Left cardiac atrium (tissue), 4 donors: ENCODE results near the gene PLXNA4. TPM values are rescaled to one million over a fixed set of nuclear protein-coding genes. Genes with fewer than 3 reads are reported as not detected.
A peak's percentile ranks its signal among the peaks of the same experiment; 100 is the strongest.

ENCODE experiments used
- ATAC-seq, 2 donors: fragments of 200-7000 bp; cut with Tn5 transposase; one replicate each; pipeline ENCODE4 v1.9.1; 2020; ENCODE audit warnings: mild to moderate bottlenecking in 2 of 2, moderate library complexity in 2 of 2
- DNase-seq: peaks from one replicate; pipeline ENCODE4 v3.0.0-alpha.2; 2020
- intact Hi-C, 2 donors: fragments of 100-400 bp; cut with DNase I; formaldehyde crosslinking; loops; one replicate each; pipeline versions ENCODE4 v1.14.1 to v1.15.1; 2022 to 2023
- total RNA-seq, 2 donors: library from RNA; stranded (reverse); fragmentation: NEBNext Ultra II Directional; extraction: Animal tissue kit (Norgen Biotek cat#: 25700); gene quantifications; one replicate each; pipeline ENCODE4 v1.2.1, GENCODE V29; 2021
- donor health status: DM: no; HTN: yes; CAD: no.
- donor health status: DM: no; HTN: yes; CAD: no; lungs with severe emphysema.
- donor health status: DM: yes; HTN: yes; CAD: no.
- donor health status: Dilated cardiomyopathy.

Gene PLXNA4
- total RNA-seq, 2 donors from 2014 or later: 23.3 to 30.1 TPM

DNA sequence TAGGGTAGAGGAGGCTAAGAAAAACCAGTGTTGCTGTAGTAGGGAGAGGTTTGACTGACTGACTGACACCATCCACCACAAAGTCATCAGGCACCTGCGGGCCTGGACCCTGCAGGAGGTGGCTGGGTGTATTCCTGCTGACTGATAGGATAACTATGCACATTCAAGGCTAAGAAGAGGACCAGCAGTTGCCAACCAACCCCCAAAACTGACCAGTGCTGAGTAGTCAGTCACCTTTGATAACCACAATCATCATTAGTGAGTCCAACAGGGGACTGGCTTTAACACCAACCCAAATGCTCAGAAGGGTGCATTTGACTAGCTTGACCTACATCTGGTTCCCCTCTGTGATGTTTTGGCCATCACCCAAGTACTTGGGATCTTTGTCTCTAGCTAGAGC is 30.5 kb downstream of the PLXNA4 start:
- intact Hi-C loops: no loop called here
- DNase-seq: no peak
- no peak for ATAC-seq

DNA sequence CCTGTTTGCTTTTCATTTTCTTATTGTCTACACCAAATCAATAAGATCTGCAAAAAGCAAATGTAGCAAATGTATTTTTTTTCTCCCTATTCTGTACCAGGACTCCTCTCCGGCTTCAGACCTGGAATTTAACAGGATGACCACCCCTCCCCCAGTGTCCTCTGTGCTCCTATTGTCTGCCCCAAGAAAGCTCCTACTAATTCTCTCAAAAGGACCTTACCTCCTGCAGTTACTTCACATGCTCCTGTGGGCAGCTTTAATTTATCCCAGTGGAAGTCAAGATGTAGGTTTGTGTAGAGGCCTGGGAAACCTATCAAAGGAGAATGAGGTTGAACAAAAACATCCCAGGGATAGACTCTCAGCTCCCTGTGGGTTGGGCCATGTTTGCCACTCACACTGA is 31.3 kb downstream of the PLXNA4 start:
- ATAC-seq (no peak), DNase-seq (no peak)
- intact Hi-C loops: no loop called here

DNA sequence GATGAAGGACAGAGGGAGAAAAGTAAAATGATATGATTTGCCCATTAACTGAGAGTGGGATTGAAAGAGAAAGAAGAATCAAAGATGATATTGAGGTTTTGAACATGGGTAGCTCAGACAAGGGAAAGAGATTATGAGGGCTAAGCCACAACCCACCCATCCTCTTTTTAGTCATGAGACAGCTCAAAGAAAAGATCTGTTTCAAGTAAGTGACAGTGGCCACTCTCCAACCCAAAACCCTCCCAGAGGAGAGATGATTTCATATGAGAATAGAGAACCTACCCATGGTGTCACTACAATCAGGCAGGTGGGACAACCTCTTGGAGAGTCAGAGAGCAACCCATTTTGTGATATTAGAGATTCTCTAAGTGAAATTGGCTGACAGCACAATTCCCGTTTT is 32.2 kb downstream of the PLXNA4 start:
- DNase-seq (no peak), ATAC-seq (no peak)
- intact Hi-C loops: no loop called here

DNA sequence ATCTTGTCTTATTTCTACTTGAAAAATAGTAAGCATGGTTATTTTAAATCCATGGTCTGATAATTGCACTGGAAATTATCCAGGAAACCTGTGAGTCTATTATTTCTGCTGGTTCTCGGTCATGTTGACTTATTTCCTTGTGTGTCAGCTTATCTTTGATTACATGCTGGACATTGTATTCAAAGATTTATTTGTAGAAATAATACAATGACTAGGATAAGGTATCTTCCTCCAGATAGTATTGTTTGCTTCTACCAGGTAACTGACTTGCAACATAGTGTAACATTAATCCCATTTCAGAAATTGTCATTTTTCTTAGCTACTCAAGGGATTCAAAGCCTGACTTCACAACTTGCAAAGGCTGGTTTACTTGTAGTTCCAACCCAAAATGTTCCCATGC is 33.4 kb downstream of the PLXNA4 start:
- no peak for DNase-seq
- intact Hi-C loops: no loop called here
- ATAC-seq: no peak

DNA sequence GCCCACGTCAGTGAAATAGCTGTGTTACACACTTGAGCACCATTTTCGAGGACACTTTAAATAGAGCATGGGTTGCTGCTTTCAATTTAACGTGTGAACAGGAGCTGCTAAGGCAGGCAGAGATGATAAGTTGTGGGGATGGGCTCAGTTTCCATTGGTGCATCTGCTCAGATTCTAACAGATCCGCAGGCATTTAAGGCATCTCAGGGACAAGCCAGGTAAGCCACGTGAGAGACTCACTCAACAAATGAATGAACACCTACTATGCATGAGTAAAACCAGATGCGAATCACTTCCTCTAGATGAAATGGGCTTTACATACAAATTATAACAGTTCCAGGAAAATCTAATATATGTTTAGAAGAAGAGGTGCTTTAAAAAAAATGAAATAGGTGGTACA is 34.6 kb downstream of the PLXNA4 start:
- no peak for ATAC-seq
- no peak for DNase-seq

DNA sequence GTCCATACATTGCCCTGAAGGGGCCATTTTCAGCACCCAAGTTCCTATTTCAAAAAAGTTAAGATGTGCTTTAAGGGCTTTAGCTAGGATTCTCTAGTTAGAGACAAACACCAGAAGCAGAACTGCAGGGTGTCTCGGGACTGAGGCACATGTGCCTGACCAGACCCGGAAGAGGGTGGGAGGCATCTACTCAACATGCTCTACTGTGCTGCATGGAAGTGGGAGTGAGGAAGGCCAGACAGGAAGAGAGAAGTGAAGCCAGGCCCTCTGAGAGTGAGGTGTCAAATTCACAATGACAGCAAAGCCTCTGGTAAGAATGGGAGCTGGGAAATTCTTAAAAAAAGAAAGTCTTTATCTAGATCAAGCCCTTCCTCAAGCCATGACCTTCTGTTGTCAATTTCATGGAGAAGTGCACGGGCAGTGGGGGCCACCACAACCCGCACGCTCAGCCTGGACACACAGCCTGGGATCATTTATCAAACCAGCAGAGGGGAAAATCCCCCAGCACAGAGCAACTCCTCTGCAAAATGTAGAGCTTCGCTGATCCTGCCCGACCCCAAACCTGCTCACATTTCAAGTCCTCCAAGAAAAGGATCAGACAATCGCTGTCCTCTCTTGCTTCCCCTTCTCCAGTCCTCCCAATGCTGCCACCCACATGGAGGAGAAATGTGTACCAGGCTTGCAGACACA is 38.7 kb downstream of the PLXNA4 start:
- no peak for DNase-seq
- peak; percentile 68 to 74 for ATAC-seq
- intact Hi-C loops: no loop called here

More for the DNA sequence above, 34.6 kb downstream of the PLXNA4 start:
- intact Hi-C loops: no loop called here

DNA sequence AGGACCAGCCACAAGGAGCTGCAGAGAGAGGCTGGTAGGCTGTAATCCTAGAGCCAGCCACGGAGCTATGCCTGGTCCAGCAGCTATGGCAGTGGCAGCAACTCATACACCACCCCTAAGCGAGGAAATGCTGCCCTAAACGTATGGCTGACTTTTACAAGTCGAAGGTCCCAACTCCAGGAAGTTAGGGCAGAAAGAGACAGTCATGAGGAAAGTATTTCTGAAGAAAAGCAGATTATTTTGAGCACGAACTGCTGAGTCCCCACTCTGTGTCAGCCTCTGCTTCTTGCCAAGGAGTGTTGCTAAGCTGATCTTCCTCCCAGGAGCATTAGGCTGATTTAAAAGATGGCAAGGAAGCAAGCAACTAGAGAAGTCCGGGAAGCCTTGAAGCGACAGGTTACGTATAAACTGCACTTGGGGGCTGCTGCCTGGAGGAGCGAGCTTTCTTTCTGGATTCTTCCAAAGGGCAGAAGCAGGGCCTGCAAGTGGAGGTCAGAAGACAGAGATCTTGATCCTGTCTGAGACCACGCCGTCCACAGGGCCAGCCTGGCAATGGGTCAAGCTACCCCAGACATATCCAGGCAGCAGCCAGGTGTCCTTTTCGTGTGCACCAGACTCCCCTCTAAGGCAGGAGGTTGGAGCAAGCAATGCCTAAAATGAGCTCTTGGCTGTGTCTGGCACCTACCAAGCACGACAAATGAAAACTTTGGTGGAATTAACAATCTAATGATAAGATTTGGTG is 39.4 kb downstream of the PLXNA4 start:
- intact Hi-C loops: no loop called here
- DNase-seq (no peak), ATAC-seq (peak; percentile 30 to 32)

DNA sequence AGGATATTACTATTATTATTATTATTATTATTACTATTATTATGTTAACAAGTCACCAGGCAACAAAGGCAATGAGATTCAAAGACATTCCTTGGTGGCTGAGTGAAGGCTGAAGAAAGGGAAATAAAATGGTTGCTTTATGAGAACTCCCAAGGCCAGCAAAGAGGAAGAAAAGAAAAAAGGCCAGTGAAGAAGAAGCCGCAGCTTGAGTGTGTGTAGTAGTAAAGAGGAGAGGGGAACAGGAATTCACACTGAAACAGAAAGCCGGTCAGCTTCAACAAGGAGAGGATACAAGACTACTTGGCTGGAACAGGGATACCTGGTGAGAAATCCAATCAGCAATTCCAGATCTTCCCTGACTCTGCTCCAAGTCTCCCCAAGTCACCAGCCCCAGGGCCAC is 42.4 kb downstream of the PLXNA4 start:
- intact Hi-C loops: no loop called here
- ATAC-seq: no peak

DNA sequence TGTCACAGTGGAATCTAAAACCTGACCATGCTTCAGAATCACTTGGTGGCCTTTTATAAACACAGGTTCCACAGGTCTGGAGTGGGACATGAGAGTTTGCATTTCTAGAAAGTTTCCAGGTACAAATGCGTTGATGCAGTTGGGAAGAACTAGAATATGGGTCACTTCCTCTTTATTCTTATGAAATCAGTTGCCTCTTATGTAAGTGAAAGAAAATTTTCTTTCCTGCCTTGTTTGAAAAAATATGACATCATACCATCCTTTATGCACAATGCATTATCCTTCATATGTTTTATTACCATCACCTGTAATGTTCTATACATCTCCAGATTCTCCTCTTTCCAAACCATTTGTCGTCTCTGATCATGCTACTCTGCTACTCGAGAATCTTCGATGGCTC is 44.0 kb downstream of the PLXNA4 start:
- DNase-seq (no peak), ATAC-seq (no peak)
- intact Hi-C loops: no loop called here

More for the DNA sequence above, 42.4 kb downstream of the PLXNA4 start:
- no peak for DNase-seq

DNA sequence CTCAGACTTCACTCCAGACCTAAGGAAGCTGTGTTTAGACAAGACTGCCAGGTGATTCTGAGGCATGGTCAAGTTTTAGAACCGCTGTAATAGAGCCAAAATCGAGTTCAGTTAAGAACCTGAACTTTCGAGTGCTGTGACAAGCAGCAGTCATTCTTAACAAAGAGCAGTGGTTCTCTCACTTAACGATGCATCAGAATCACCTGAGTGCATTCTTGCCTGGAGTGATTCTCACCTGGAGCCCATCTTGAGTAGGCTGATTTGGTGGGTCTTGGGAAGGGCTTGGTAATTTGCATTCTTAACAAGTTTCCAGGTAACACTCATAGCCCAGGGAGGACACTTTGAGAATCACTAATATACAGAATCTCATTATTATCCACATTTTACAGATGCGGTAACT is 44.7 kb downstream of the PLXNA4 start:
- intact Hi-C loops: no loop called here
- DNase-seq: no peak
- no peak for ATAC-seq

DNA sequence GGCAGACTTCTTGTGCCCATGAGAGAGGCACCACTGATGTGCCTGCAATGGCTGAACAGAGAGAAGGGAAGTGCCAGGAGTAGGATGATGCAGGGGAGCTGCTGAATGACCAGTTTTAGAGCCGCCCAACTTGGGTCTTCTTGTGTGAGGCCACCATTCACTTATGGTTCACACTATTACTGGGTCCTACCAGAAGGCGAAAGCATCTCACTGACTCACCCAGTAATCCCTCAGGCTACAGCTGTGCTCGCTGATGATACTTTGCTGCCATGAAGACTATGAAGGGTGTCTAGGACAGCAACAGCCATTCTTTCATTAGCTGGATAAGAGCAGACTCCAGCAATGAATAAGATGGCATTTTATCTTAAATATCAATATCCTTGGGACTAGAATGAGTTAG is 47.6 kb downstream of the PLXNA4 start:
- intact Hi-C loops: no loop called here
- ATAC-seq (no peak), DNase-seq (no peak)

DNA sequence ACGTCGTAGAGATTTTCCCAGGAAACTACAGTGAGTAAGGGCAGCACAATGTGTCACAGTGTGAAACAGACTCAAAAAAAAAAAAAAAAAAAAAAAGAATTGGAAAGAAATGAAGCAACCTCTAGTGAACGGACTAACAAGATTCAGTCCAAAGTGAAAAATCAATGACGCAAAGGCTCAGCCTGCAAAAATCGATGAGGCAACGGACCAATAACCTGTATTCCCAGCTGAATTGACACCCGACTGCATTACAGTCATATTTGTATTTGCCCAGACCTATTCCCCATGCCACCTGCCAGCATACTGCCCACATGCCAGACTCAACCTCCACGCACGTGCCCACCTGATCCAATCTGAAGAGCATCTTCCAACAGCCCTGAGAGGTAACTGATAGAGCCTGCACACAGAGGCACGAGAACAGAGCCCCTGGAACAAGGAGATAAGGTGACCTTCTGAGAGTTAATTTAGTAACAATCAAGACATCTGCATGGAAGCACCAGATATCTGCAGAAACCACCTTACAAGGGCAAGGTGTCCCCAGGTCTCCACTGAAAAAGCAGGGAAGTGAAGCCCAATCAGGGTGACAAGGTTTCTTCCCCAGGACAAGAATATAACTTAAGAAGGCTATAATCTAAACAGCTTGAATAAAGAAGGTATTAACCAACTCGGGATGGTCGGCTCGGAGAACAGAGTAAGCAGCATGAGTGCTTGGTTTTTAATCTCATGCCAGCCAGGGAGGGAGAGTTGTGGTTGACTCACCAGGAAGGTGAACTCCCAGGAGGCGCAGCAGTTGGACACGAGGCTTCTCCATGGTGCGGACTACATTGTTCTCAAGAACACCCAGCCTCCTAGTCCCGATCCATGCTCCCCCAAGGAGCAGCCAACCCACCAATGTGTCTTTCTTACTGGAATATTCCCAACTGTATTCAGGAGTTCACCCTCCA is 48.5 kb downstream of the PLXNA4 start:
- no peak for ATAC-seq
- intact Hi-C loops: no loop called here
- no peak for DNase-seq

DNA sequence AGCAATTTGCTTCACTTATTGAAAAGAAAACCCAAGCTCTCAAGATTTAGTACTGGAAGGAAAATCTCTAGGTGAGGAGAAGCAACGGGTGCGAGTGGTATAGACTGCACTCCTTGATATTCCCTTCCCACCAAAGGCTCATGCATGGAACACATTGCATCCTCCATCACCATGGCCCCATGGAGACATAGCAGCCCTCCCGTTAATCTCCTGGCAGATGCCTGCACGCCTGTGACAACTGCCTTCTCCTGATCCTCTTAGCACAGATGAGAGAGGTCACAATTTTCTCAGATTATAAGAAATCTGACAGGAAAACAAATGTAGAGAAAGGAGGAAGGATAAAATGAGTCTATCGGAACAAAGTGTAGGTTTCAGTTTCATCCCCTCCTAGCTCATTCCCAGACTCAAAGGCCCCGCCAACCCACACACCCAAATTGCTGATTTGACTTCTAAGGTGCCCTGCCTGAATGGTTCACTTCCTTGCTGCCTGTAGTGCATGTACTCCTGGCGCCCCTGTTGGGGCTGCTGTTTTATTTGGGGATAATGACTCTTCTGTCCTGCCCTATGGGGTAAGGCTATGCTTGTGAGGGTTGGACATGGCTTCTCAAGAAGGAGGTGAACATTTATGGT is 50.0 kb downstream of the PLXNA4 start:
- ATAC-seq: no peak
- no peak for DNase-seq
- intact Hi-C loops: no loop called here

DNA sequence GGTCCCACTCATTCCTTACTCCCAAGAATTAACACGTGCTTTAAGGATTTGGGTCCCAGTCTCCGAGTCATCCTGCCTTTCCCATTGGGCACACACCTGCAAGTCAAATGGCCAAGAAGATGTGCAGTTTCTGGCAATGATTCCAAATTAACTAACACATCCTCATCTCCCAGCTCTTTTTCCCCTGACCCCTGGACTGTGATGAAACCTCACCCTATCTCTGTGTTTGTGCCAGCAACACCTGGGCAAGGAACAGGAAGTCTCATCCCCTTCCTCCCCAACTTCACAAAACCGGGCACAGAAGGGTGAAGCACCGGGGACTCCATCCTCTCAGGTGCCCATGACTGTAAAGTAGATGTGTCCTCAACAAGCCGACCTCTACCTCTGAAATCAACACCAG is 54.8 kb downstream of the PLXNA4 start:
- DNase-seq: no peak
- intact Hi-C loops: no loop called here
- ATAC-seq: no peak

DNA sequence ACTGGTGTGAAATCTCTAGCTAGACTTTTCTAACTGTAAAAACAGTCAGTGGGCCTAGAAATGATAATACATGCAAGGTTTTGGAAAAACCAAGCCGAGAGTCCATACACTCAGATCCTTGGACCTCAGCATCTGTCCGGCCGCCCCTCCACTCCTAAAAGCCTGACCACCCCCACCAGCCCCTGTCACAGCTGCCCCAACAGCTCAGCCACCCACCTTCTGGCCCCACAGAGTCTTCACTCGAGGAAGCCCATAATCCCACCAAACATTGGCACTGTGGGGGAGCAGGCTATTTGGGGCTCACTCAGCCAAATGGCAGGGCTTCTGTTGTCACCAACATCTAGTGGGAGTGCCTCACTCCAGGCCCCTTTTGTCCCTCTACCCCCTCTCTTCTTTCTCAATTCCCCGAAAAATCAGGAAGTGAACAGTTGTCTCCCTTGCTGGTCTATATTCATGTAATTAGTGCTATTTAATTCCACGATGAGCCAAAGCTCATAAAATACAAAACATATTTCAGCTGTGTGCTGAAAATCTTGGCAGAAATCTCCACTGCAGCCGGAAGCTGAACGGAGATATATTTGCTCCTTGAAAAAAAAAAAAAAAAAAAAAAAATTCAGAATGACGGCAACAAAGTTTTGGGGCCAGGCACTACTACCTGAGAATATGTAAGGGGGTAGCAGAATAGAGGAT is 55.5 kb downstream of the PLXNA4 start:
- DNase-seq: no peak
- ATAC-seq: no peak
- intact Hi-C loops: no loop called here

DNA sequence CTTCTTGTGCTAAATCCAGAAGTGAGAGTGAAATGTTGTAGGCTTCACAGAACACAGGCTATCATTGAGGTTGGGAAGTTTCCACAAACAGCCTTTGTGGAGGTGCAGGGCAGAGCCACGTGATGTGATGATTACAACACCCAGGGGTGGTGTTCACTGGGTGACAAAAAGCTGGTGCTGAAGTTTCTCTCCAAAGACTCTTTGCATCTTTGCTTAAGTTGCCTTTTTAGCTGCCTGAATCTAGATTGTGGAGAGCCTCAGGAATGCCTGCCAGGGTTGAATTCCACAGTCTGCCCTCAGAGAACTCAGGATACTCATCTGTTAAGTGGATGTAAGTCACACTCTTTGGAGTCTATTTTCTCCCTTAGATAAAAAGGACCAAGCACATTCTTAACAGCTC is 56.3 kb downstream of the PLXNA4 start:
- intact Hi-C loops: no loop called here
- ATAC-seq: peak; percentile 56 to 59

DNA sequence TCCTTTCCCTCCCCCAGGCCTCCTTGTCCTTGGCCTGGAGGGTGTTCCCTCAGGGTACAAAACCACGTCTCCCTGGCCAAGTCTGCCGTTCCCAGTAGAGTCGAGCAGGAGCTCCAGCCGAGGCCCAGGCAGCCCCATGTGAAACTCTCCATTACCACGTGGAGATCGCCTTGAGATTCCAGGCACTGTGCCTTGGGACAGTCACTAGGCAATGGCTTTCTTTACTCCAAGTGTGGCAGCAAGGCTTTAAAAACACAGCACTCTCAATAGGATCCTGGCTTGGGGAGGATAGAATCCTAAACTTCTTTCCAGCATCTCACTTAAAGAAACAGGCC is 57.5 kb downstream of the PLXNA4 start:
- DNase-seq (no peak), ATAC-seq (peak in 1 of 2 donors; percentile 45)
- intact Hi-C loops: no loop called here

More for the DNA sequence above, 56.3 kb downstream of the PLXNA4 start:
- DNase-seq: no peak

DNA sequence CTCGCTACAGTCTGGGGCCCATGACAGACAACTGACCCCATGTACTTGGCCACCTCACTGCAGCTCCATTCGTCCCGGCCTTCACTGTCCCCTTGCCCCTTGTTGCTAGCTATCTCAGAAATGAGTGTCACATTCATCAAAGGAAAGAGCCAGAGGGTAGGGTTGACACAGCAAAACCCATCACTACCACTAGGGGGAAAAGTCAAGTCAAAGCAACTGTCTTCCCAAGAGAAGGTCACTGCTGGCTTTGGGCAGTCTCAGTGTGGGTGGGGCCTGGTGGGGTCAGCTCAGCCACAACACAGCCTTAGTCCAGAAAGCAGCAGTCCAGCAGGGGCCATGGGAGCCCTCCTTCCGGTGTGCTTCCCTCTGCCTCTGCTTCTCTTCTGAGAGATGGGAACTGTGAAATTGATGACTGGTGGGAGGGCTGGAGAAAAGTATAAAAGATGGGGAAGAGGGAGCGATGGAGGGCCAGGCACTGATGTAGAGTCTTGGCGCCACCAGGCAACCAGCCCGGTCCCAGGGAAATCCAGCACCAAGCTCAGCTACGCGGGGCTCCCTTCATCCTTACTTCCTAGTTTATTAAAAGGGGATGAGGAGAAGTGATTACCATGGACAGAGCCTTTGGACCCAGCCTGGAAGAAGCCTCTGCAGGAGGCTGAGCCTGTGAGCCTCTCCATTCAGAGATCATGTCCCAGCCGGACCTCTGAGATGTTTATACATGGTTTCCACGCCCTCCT is 58.0 kb downstream of the PLXNA4 start:
- intact Hi-C loops: no loop called here

More for the DNA sequence above, 58.0 kb downstream of the PLXNA4 start:
- no peak for DNase-seq
- ATAC-seq: no peak
